ENCODE data around the gene MXRA8.
"Not testable (repeated sequence)": the region's sequence is repeated elsewhere in the genome, so short reads cannot be mapped to it uniquely, and the experiment has no call there.

The MXRA8 gene

GRCh38 chr1:1387098-1388077 is 29.0 kb upstream of the MXRA8 start:
- TF ChIP-seq GABPA (IDR thresholded peaks at IDR 0.05; ENCODE audit: low read depth): no peak
- no peak for TF ChIP-seq CTCF (IDR thresholded peaks at IDR 0.05; ENCODE audit: insufficient read depth, low read length)
- TF ChIP-seq REST (IDR thresholded peaks at IDR 0.05; ENCODE audit: insufficient replicate concordance, low read depth): no peak
- TF ChIP-seq POLR2AphosphoS5 (IDR thresholded peaks at IDR 0.05; ENCODE audit: low read depth): no peak
- TF ChIP-seq SPI1 (IDR thresholded peaks at IDR 0.05; ENCODE audit: borderline replicate concordance, low read depth): no peak
- H3K27me3 ChIP-seq (ENCODE audit: insufficient read depth, poor library complexity, severe bottlenecking): no peaks in the 10 kb centered on the region
- no peak for DNase-seq (ENCODE audit: low read depth in 1 of 2, low spot score in 1 of 2)
- no peak overlapping the region for H3K27ac ChIP-seq (replicated peaks)
- H3K4me3 ChIP-seq (replicated peaks; ENCODE audit: insufficient read depth, low read length): no peak overlapping the region

- no peaks in the 10 kb centered on the region for H3K27me3 ChIP-seq (ENCODE audit: insufficient read depth, poor library complexity, severe bottlenecking)
- no peak overlapping the region for H3K27ac ChIP-seq (replicated peaks)
- TF ChIP-seq GABPA (IDR thresholded peaks at IDR 0.05; ENCODE audit: low read depth) (no peak), POLR2AphosphoS5 (IDR thresholded peaks at IDR 0.05; ENCODE audit: low read depth) (no peak), REST (IDR thresholded peaks at IDR 0.05; ENCODE audit: insufficient replicate concordance, low read depth) (no peak), SPI1 (IDR thresholded peaks at IDR 0.05; ENCODE audit: borderline replicate concordance, low read depth) (no peak), CTCF (IDR thresholded peaks at IDR 0.05; ENCODE audit: insufficient read depth, low read length) (no peak)
- no peak overlapping the region for H3K4me3 ChIP-seq (replicated peaks; ENCODE audit: insufficient read depth, low read length)
- no peak for DNase-seq (ENCODE audit: low read depth in 1 of 2, low spot score in 1 of 2)
These were observed 27.6 kb upstream of the MXRA8 start for GRCh38 chr1:1385931-1386330.

- TF ChIP-seq POLR2AphosphoS5 (IDR thresholded peaks at IDR 0.05; ENCODE audit: low read depth): 0 out of 2 replicates have a peak, but pooled peaks have one; percentile 19
- not testable (repeated sequence) for H3K27ac ChIP-seq (replicated peaks); H3K27me3 ChIP-seq (ENCODE audit: insufficient read depth, poor library complexity, severe bottlenecking); H3K4me3 ChIP-seq (replicated peaks; ENCODE audit: insufficient read depth, low read length); DNase-seq (ENCODE audit: low read depth in 1 of 2, low spot score in 1 of 2)
These were observed 27.0 kb upstream of the MXRA8 start for GRCh38 chr1:1385339-1385738.

GRCh38 chr1:1381294-1381693 is 22.9 kb upstream of the MXRA8 start:
- TF ChIP-seq GABPA (IDR thresholded peaks at IDR 0.05; ENCODE audit: low read depth) (no peak), SPI1 (IDR thresholded peaks at IDR 0.05; ENCODE audit: borderline replicate concordance, low read depth) (no peak), CTCF (IDR thresholded peaks at IDR 0.05; ENCODE audit: insufficient read depth, low read length) (no peak), POLR2AphosphoS5 (IDR thresholded peaks at IDR 0.05; ENCODE audit: low read depth) (no peak), REST (IDR thresholded peaks at IDR 0.05; ENCODE audit: insufficient replicate concordance, low read depth) (no peak)
- Histone ChIP-seq H3K4me3 (replicated peaks; ENCODE audit: insufficient read depth, low read length) (no peak overlapping the region), H3K27me3 (ENCODE audit: insufficient read depth, poor library complexity, severe bottlenecking) (no peaks in the 10 kb centered on the region), H3K27ac (replicated peaks) (no peak overlapping the region)
- DNase-seq (ENCODE audit: low read depth in 1 of 2, low spot score in 1 of 2): no peak
